Right lobe of liver (tissue), 4 donors: ENCODE measurements around the gene SLC4A11.

Experiments used
- CTCF ChIP-seq, 4 donors: fragments of 200-600 bp in 3 of 4; fragments of 450-650 bp in 1 of 4; IDR thresholded peaks; one replicate each; pipeline versions ENCODE4 v1.5.1 to v1.8.0; 2016 to 2022; ENCODE audit warnings: antibody characterized with exemption in 4 of 4, mild to moderate bottlenecking in 2 of 4
- POLR2A ChIP-seq: fragments of 450-650 bp; IDR thresholded peaks from one replicate; pipeline ENCODE4 v1.6.1; 2017; ENCODE audit warnings: antibody characterized with exemption, mild to moderate bottlenecking
- donor health status: DM: no; HTN: no; CAD: no.
- donor health status: DM: no; HTN: no; CAD: no.
- donor health status: DM: no; HTN: yes; CAD: no.

DNA sequence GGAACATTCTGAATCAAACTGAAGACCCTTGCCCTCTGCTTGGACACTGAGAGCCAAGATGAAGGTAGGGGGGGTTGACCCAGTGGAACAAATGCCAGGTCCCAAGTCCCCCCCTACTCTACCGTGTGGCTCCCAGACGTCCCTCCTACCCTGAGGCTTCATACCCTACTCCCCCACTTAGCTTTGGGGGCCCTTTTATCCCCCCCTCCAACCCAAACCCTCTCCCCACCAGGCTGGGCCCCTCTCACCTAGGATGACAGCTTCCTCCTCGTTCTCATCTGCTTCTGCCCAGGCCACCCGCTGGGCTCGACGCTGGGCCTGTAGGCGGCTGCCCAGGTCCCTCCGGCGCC is 36.0 kb downstream of the SLC4A11 start:
- TF ChIP-seq POLR2A (no peak), CTCF (IDR thresholded peaks at IDR 0.05) (no peak)
